Mucosa of descending colon (tissue), 3 donors: ENCODE data around the gene UVRAG. TPM values are rescaled to one million over a fixed set of nuclear protein-coding genes. Genes with fewer than 3 reads are reported as not detected.

Experiments
- ATAC-seq: fragments of 200-7000 bp; cut with Tn5 transposase; one replicate; pipeline ENCODE4 v1.9.1; 2020; ENCODE audit warnings: mild to moderate bottlenecking, moderate library complexity
- DNase-seq, 3 donors: peaks; one replicate each; pipeline ENCODE4 v3.0.0-alpha.2; 2020
- H3K36me3 ChIP-seq: fragments of 200-600 bp; one replicate; pipeline ENCODE4 v1.8.0; 2021; ENCODE audit warnings: low read depth, mild to moderate bottlenecking
- H3K4me1 ChIP-seq: fragments of 200-600 bp; one replicate; pipeline ENCODE4 v1.8.0; 2021; ENCODE audit warnings: low read depth, mild to moderate bottlenecking
- H3K4me3 ChIP-seq: fragments of 200-600 bp; one replicate; pipeline ENCODE4 v1.8.0; 2021; ENCODE audit warnings: mild to moderate bottlenecking
- H3K9me3 ChIP-seq: fragments of 200-600 bp; one replicate; pipeline ENCODE4 v1.8.0; 2021; ENCODE audit warnings: mild to moderate bottlenecking
- CTCF ChIP-seq: fragments of 200-600 bp; IDR thresholded peaks from one replicate; pipeline ENCODE4 v1.8.0; 2022; ENCODE audit warnings: antibody characterized with exemption, mild to moderate bottlenecking
- intact Hi-C, 2 donors: fragments of 100-400 bp; cut with DNase I in 1 of 2; cut with micrococcal nuclease in 1 of 2; formaldehyde crosslinking; loops; one replicate each; pipeline versions ENCODE4 v1.11.0 to v1.11.1; 2022; cut with DNase I, micrococcal nuclease
- total RNA-seq, 3 donors: library from RNA; stranded (reverse); fragmentation: NEBNext Ultra II Directional in 2 of 3; extraction: Animal tissue kit (Norgen Biotek cat#: 25700) in 2 of 3; gene quantifications; one replicate each; pipeline versions ENCODE4 v1.2.1 to v1.2.4, GENCODE V29; 2021 to 2023
- donor health status: DM: no; HTN: no; CAD: no; lungs with moderate emphysema.
- donor health status: DM: no; HTN: no; CAD: no.
- donor health status: DM: no; HTN: yes; CAD: no.

Gene UVRAG
- total RNA-seq, 3 donors from 2014 or later = 14.9 to 37.1 (median 16.9) TPM

GRCh38 chr11:76005756-76006155, 190.7 kb downstream of the UVRAG start:
- intact Hi-C loops = no loop called here
- ATAC-seq = no peak
- DNase-seq = no peak
- Histone ChIP-seq H3K4me1 (no peaks in the 10 kb centered on the region), H3K4me3 (no peak overlapping the region), H3K36me3 (no peaks in the 10 kb centered on the region), H3K9me3 (no peaks in the 10 kb centered on the region)
- TF ChIP-seq CTCF = no peak

- Histone ChIP-seq H3K9me3 (no peaks in the 10 kb centered on the region), H3K4me3 (no peak overlapping the region), H3K4me1 (no peaks in the 10 kb centered on the region), H3K36me3 (no peaks in the 10 kb centered on the region)
- no peak for TF ChIP-seq CTCF
- intact Hi-C loops = no loop called here
- ATAC-seq (no peak), DNase-seq (no peak)
Observed at GRCh38 chr11:76007166-76007565, 192.2 kb downstream of the UVRAG start.

- H3K36me3 ChIP-seq = no peaks in the 10 kb centered on the region
Observed at GRCh38 chr11:76008474-76008873, 193.5 kb downstream of the UVRAG start.

GRCh38 chr11:76010051-76010450, 195.0 kb downstream of the UVRAG start:
- Histone ChIP-seq H3K9me3 (no peaks in the 10 kb centered on the region), H3K36me3 (no peaks in the 10 kb centered on the region), H3K4me3 (no peak overlapping the region), H3K4me1 (no peaks in the 10 kb centered on the region)
- no peak for DNase-seq
- intact Hi-C loops = no loop called here
- ATAC-seq = no peak
- TF ChIP-seq CTCF = no peak

More at GRCh38 chr11:76008474-76008873, 193.5 kb downstream of the UVRAG start:
- H3K4me3 ChIP-seq = no peak overlapping the region
- ATAC-seq (no peak), DNase-seq (no peak)
- H3K9me3 ChIP-seq = no peaks in the 10 kb centered on the region
- no peak for TF ChIP-seq CTCF
- H3K4me1 ChIP-seq = no peaks in the 10 kb centered on the region
- intact Hi-C loops = no loop called here

GRCh38 chr11:76013526-76013925, 198.5 kb downstream of the UVRAG start:
- ATAC-seq = no peak
- DNase-seq = no peak
- Histone ChIP-seq H3K4me1 (no peaks in the 10 kb centered on the region), H3K4me3 (no peak overlapping the region), H3K9me3 (peaks cover 3% of the 10 kb centered on the region), H3K36me3 (no peaks in the 10 kb centered on the region)
- TF ChIP-seq CTCF = no peak
- intact Hi-C loops = no loop called here
